Karpas-422 (cell line): ENCODE data around the gene SNX18. TPM values are rescaled to one million over a fixed set of nuclear protein-coding genes. Genes with fewer than 3 reads are reported as not detected.
A peak's percentile ranks its signal among the peaks of the same experiment; 100 is the strongest.
"Not testable (repeated sequence)": the region's sequence is repeated elsewhere in the genome, so short reads cannot be mapped to it uniquely, and the experiment has no call there.

Experiments used
- DNase-seq: peaks from one replicate; pipeline ENCODE4 v3.0.0-alpha.2; 2015
- H2AFZ ChIP-seq: fragments of 200-600 bp; sonication (generic); 2 replicates; pipeline ENCODE4 v1.6.1; 2014; ENCODE audit warnings: antibody characterized with exemption, low read length, mixed read lengths
- H3K27ac ChIP-seq: fragments of 200-600 bp; sonication (generic); 2 replicates; pipeline ENCODE4 v1.5.1; 2014; ENCODE audit warnings: mild to moderate bottlenecking, low read length, moderate library complexity
- H3K27me3 ChIP-seq: fragments of 200-600 bp; sonication (generic); 2 replicates; pipeline ENCODE4 v1.6.1; 2014; ENCODE audit warnings: low read length, mixed read lengths
- H3K36me3 ChIP-seq: fragments of 200-600 bp; sonication (generic); 2 replicates; pipeline ENCODE4 v1.6.1; 2014; ENCODE audit warnings: low read length, mixed read lengths; ENCODE audit not compliant: insufficient read depth
- H3K4me1 ChIP-seq: fragments of 200-600 bp; sonication (generic); 2 replicates; pipeline ENCODE4 v1.6.1; 2014; ENCODE audit warnings: mild to moderate bottlenecking, low read length, mixed read lengths
- H3K4me2 ChIP-seq: fragments of 200-600 bp; sonication (generic); 2 replicates; pipeline ENCODE4 v1.6.1; 2014; ENCODE audit warnings: low read length, low read depth, mild to moderate bottlenecking; ENCODE audit not compliant: poor library complexity, severe bottlenecking
- H3K4me3 ChIP-seq: fragments of 200-600 bp; sonication (generic); 2 replicates; pipeline ENCODE4 v1.5.1; 2014; ENCODE audit warnings: mild to moderate bottlenecking, antibody characterized with exemption, low read length, mixed read lengths
- H3K79me2 ChIP-seq: fragments of 200-600 bp; sonication (generic); 2 replicates; pipeline ENCODE4 v1.6.1; 2014; ENCODE audit warnings: mild to moderate bottlenecking, low read length, mixed read lengths
- H3K9ac ChIP-seq: fragments of 200-600 bp; sonication (generic); 2 replicates; pipeline ENCODE4 v1.6.0; 2014; ENCODE audit warnings: low read length
- H3K9me2 ChIP-seq: fragments of 200-600 bp; sonication (generic), shearing (Covaris generic); replicated peaks from 2 replicates; pipeline ENCODE4 v1.6.0; 2014; ENCODE audit warnings: mild to moderate bottlenecking, low read length, moderate library complexity; ENCODE audit not compliant: insufficient read depth
- H3K9me3 ChIP-seq: fragments of 300-700, 200-600 bp; sonication (generic); 2 replicates; pipeline ENCODE4 v1.6.1; 2014; ENCODE audit warnings: low read length, mixed read lengths
- H4K20me1 ChIP-seq: fragments of 200-600 bp; sonication (generic); 2 replicates; pipeline ENCODE4 v1.6.1; 2014; ENCODE audit warnings: mild to moderate bottlenecking, antibody characterized with exemption, low read length, low read depth; ENCODE audit not compliant: insufficient read depth
- total RNA-seq: library from RNA; depleted of rRNA; stranded (reverse); fragments of >200 nt; shearing (Covaris generic); gene quantifications from 2 replicates; pipeline ENCODE4 v1.2.3, GENCODE V29; 2014; ENCODE audit warnings: low replicate concordance

The SNX18 gene
- total RNA-seq, 1 experiment from 2014 or later: 2.9 TPM

GRCh38 chr5:54529565-54529964 is 12.0 kb downstream of the SNX18 start:
- H3K9ac ChIP-seq: no peak overlapping the region
- H3K79me2 ChIP-seq: no peaks in the 10 kb centered on the region
- H3K4me1 ChIP-seq: no peaks in the 10 kb centered on the region

DNA sequence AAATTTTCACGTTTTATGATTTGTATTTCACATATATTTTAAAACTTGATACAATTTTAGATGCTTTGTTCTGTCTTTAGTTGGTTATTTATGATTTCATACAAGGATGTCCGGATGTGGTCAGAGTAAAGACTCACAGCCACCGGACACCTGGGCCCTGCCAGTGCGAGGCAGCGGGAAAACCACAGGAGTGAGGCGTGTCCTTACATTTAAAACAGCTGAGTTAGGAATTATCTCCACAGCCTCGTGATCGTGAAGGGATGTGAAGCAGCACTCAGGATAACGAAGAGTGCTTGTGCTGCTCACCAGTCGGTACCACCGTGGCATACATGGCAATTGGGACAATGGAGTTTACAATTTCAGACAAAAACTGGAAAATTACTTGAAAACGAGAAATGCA is 14.0 kb downstream of the SNX18 start:
- Histone ChIP-seq H3K4me2 (no peak overlapping the region), H3K27ac (no peak overlapping the region), H3K79me2 (no peaks in the 10 kb centered on the region)

More at GRCh38 chr5:54529565-54529964, 12.0 kb downstream of the SNX18 start:
- Histone ChIP-seq H2AFZ (no peak overlapping the region), H3K9me3 (no peaks in the 10 kb centered on the region), H4K20me1 (no peaks in the 10 kb centered on the region), H3K36me3 (no peaks in the 10 kb centered on the region), H3K27ac (no peak overlapping the region), H3K4me2 (no peak overlapping the region), H3K4me3 (no peak overlapping the region), H3K9me2 (no peaks in the 10 kb centered on the region), H3K27me3 (no peaks in the 10 kb centered on the region)
- no peak for DNase-seq

GRCh38 chr5:54533541-54534190 is 16.1 kb downstream of the SNX18 start:
- H3K4me2 ChIP-seq: no peak overlapping the region
- H3K9me3 ChIP-seq: no peaks in the 10 kb centered on the region
- H3K27ac ChIP-seq: no peak overlapping the region
- no peak overlapping the region for H3K4me3 ChIP-seq
- no peaks in the 10 kb centered on the region for H3K27me3 ChIP-seq
- no peak overlapping the region for H3K9ac ChIP-seq
- no peaks in the 10 kb centered on the region for H3K36me3 ChIP-seq
- no peaks in the 10 kb centered on the region for H4K20me1 ChIP-seq
- DNase-seq: no peak
- H2AFZ ChIP-seq: no peak overlapping the region
- H3K4me1 ChIP-seq: no peaks in the 10 kb centered on the region
- no peaks in the 10 kb centered on the region for H3K79me2 ChIP-seq
- H3K9me2 ChIP-seq: no peaks in the 10 kb centered on the region

More for the DNA sequence above, 14.0 kb downstream of the SNX18 start:
- Histone ChIP-seq H2AFZ (no peak overlapping the region), H3K36me3 (no peaks in the 10 kb centered on the region), H3K9me2 (no peaks in the 10 kb centered on the region), H4K20me1 (no peaks in the 10 kb centered on the region), H3K4me3 (no peak overlapping the region), H3K4me1 (no peaks in the 10 kb centered on the region), H3K27me3 (no peaks in the 10 kb centered on the region), H3K9me3 (no peaks in the 10 kb centered on the region), H3K9ac (no peak overlapping the region)
- no peak for DNase-seq

DNA sequence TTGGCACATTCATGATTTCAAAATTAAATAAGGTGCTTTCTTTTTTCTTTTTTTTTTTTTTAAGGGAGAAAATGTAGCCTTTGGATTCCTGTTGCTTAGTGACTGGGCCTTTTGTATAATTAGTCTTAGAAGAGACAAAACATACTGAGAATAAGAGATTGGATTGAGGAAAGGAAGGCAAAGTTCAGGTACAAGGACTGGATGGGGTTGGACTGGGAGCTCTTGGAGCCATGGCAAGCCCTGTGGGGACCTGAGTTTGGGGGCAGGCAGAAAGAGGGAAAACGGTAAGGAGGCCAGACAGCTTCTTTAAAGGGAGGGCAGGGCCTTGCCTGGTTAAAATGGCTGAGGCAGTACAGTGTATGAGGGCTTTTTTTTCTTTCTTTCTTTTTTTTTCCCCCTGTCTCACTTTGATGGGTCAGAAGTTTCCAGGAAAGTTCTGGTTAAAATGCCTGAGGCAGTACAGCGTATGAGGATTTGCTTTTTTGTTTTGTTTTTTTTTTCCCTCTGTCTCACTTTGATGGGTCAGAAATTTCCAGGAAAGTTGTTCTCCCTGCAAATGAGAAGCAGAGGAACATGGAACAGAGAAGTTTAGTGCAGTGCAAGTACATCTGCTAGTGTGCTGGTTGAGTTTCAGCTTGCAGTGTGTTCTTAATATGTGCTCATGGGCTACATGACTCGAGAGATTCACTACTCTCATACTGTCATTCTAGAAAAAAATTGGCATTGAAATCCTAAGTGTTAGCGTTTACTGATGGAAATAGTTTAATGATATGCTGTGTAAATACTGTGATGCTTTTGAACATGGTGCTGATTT is 16.8 kb downstream of the SNX18 start:
- no peaks in the 10 kb centered on the region for H3K79me2 ChIP-seq

GRCh38 chr5:54535149-54535844 is 17.7 kb downstream of the SNX18 start:
- no peaks in the 10 kb centered on the region for H3K9me3 ChIP-seq
- no peaks in the 10 kb centered on the region for H4K20me1 ChIP-seq
- H3K4me1 ChIP-seq: no peaks in the 10 kb centered on the region
- H3K27ac ChIP-seq: no peak overlapping the region
- peak; percentile 11 for DNase-seq
- H3K36me3 ChIP-seq: no peaks in the 10 kb centered on the region
- no peaks in the 10 kb centered on the region for H3K27me3 ChIP-seq
- no peak overlapping the region for H3K4me2 ChIP-seq
- H3K9me2 ChIP-seq: no peaks in the 10 kb centered on the region
- H3K4me3 ChIP-seq: no peak overlapping the region
- H3K79me2 ChIP-seq: no peaks in the 10 kb centered on the region
- H2AFZ ChIP-seq: no peak overlapping the region
- no peak overlapping the region for H3K9ac ChIP-seq

More for the DNA sequence above, 16.8 kb downstream of the SNX18 start:
- Histone ChIP-seq H3K4me2 (no peak overlapping the region), H3K9me2 (no peaks in the 10 kb centered on the region), H3K4me3 (no peak overlapping the region), H4K20me1 (no peaks in the 10 kb centered on the region), H3K27ac (no peak overlapping the region), H3K4me1 (no peaks in the 10 kb centered on the region), H3K9me3 (no peaks in the 10 kb centered on the region), H2AFZ (no peak overlapping the region), H3K27me3 (no peaks in the 10 kb centered on the region), H3K36me3 (no peaks in the 10 kb centered on the region), H3K9ac (no peak overlapping the region)
- DNase-seq: peak; percentile 32

- H4K20me1 ChIP-seq: not testable (repeated sequence)
Measured at GRCh38 chr5:54536375-54536774, 18.8 kb downstream of the SNX18 start.

GRCh38 chr5:54536861-54537260 is 19.3 kb downstream of the SNX18 start:
- not testable (repeated sequence) for H3K79me2 ChIP-seq, H3K4me3 ChIP-seq

More at GRCh38 chr5:54536375-54536774, 18.8 kb downstream of the SNX18 start:
- H3K4me3 ChIP-seq, H2AFZ ChIP-seq, H3K9me2 ChIP-seq, H3K27ac ChIP-seq, H3K9me3 ChIP-seq, H3K4me1 ChIP-seq, DNase-seq, H3K79me2 ChIP-seq, H3K27me3 ChIP-seq, H3K36me3 ChIP-seq, H3K9ac ChIP-seq, H3K4me2 ChIP-seq: not testable (repeated sequence)

DNA sequence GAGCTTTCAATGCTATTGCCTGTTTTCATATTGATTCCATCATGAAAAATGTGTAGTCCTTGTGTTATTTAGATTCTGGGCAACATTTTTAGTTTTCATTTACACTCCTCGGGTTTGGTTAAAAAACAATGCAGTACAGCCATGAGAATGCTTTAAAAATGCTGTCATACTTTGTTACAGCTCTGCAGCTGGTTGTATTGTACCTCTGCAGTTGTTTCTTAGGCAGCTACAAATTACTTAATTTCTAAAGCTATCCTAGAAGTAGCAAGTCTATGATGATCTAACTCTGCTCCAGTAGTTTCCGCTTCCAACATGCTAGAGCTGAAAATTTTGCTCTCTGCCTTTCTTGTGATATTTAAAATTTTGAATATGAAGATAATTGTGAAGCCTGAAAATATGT is 20.2 kb downstream of the SNX18 start:
- no peak for DNase-seq
- Histone ChIP-seq H3K9me3 (no peaks in the 10 kb centered on the region), H3K9me2 (no peaks in the 10 kb centered on the region), H3K4me1 (no peaks in the 10 kb centered on the region), H3K27ac (no peak overlapping the region), H3K4me2 (no peak overlapping the region), H3K9ac (no peak overlapping the region), H2AFZ (no peak overlapping the region), H3K27me3 (no peaks in the 10 kb centered on the region), H4K20me1 (no peaks in the 10 kb centered on the region), H3K79me2 (no peaks in the 10 kb centered on the region), H3K4me3 (no peak overlapping the region), H3K36me3 (no peaks in the 10 kb centered on the region)

More at GRCh38 chr5:54536861-54537260, 19.3 kb downstream of the SNX18 start:
- H3K9me2 ChIP-seq, H3K27ac ChIP-seq, H2AFZ ChIP-seq, H3K4me1 ChIP-seq, H3K4me2 ChIP-seq, H4K20me1 ChIP-seq, DNase-seq, H3K9ac ChIP-seq, H3K27me3 ChIP-seq, H3K9me3 ChIP-seq, H3K36me3 ChIP-seq: not testable (repeated sequence)
